ENCODE data around the gene ADM2.

Gene ADM2

DNA sequence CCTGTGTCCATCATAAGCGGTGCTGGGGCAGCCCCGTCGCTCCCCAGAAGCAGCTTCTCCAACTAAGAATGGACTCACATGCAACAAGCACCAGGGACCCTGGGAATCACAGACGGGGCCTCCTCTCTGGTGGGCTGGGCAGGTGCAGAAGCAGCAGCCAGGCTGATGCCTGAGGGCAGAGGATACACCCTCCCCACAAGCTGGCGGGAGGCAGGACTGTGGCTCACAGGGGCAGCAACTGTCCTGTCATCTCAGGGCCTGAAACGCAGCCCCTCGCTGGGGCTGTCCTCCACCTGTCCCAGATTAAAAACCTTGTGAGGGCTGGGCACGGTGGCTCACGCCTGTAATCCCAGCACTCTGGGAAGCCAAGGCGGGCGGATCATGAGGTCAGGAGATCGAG is 3.4 kb upstream of the ADM2 start:
- Histone ChIP-seq H3K36me3 (ENCODE audit: control insufficient read depth, insufficient read depth, low read length) (peaks cover 3% of the 10 kb centered on the region; the same call in 1 of the 2 replicates), H3K9me3 (ENCODE audit: control insufficient read depth, insufficient read depth, low read length) (no peaks in the 10 kb centered on the region), H3K27me3 (ENCODE audit: control insufficient read depth, insufficient read depth, low read length) (peaks cover 4% of the 10 kb centered on the region; the same call in 1 of the 2 replicates), H3K4me3 (ENCODE audit: low read length) (no peak overlapping the region), H3K27ac (ENCODE audit: low read length) (no peak overlapping the region), H3K4me1 (ENCODE audit: control insufficient read depth, insufficient read depth, low read length) (peaks cover 3% of the 10 kb centered on the region; the same call in 1 of the 2 replicates)
- DNase-seq (ENCODE audit: low read depth, low spot score), result no peak
- no CpG with 5 or more reads among the region's 12 CpGs for WGBS (ENCODE audit: insufficient coverage, insufficient read length)

DNA sequence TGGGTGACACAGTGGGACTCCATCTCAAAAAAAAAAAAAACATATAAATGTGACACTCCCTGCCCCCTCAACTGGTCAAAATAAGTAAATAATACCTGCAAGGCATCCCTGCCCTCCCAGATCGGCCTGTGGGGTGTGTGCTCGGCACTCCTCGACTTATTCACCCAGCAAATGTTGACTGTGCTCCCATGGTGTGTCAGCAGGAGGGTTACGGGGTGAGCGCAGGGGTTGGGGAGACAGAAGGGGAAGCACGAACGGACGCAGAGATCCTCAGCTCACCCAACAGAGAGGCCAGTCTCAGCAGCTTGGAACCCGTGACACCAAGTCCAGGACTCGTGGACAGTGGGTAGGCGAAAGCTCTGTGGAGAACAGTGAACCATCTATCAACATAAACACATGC is 1.6 kb upstream of the ADM2 start:
- Histone ChIP-seq H3K9me3 (ENCODE audit: control insufficient read depth, insufficient read depth, low read length) (no peaks in the 10 kb centered on the region), H3K4me1 (ENCODE audit: control insufficient read depth, insufficient read depth, low read length) (0 out of 2 replicates have a peak, but pooled peaks cover 1% of the 10 kb centered on the region), H3K4me3 (ENCODE audit: low read length) (no peak overlapping the region), H3K27me3 (ENCODE audit: control insufficient read depth, insufficient read depth, low read length) (peaks cover 4% of the 10 kb centered on the region; the same call in 1 of the 2 replicates), H3K36me3 (ENCODE audit: control insufficient read depth, insufficient read depth, low read length) (peaks cover 3% of the 10 kb centered on the region; the same call in 1 of the 2 replicates), H3K27ac (ENCODE audit: low read length) (no peak overlapping the region)
- no peak for DNase-seq (ENCODE audit: low read depth, low spot score)
- no CpG with 5 or more reads among the region's 11 CpGs for WGBS (ENCODE audit: insufficient coverage, insufficient read length)

DNA sequence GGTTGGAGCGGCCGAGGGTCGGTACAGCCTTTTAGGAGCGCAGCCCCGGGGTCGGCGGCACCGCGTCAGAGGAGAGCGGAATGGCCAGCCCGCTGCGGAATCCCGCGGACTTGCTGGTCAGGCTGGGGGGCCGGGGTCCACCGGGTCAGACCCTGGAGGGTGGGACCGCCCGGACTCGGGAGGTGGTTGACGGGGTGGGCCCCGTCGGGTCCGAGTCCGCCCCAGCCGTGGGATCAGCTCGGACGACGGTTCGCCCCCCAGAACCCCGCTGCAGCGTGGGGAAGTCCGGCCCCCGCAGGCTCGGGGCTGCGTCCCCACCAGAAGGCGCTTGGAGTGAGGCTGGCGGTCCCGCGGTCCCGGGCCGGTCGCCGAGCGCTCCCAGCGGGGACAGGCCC is 301 bp upstream of the ADM2 start:
- peaks cover 4% of the 10 kb centered on the region; the same call in 1 of the 2 replicates for H3K27me3 ChIP-seq (ENCODE audit: control insufficient read depth, insufficient read depth, low read length)
- H3K27ac ChIP-seq (ENCODE audit: low read length), result no peak overlapping the region
- peaks cover 3% of the 10 kb centered on the region; the same call in 1 of the 2 replicates for H3K36me3 ChIP-seq (ENCODE audit: control insufficient read depth, insufficient read depth, low read length)
- no peaks in the 10 kb centered on the region for H3K9me3 ChIP-seq (ENCODE audit: control insufficient read depth, insufficient read depth, low read length)
- peak overlapping the region; percentile 83 for H3K4me3 ChIP-seq (ENCODE audit: low read length)
- H3K4me1 ChIP-seq (ENCODE audit: control insufficient read depth, insufficient read depth, low read length), result no peaks in the 10 kb centered on the region
- DNase-seq (ENCODE audit: low read depth, low spot score), result no peak
- no CpG with 5 or more reads among the region's 45 CpGs for WGBS (ENCODE audit: insufficient coverage, insufficient read length)

GRCh38 chr22:50482107-50483074 is 1.0 kb downstream of the ADM2 start:
- Histone ChIP-seq H3K9me3 (ENCODE audit: control insufficient read depth, insufficient read depth, low read length) (no peaks in the 10 kb centered on the region), H3K4me1 (ENCODE audit: control insufficient read depth, insufficient read depth, low read length) (no peaks in the 10 kb centered on the region), H3K27me3 (ENCODE audit: control insufficient read depth, insufficient read depth, low read length) (peaks cover 4% of the 10 kb centered on the region; the same call in 1 of the 2 replicates), H3K4me3 (ENCODE audit: low read length) (peak overlapping the region; percentile 83), H3K36me3 (ENCODE audit: control insufficient read depth, insufficient read depth, low read length) (peaks cover 3% of the 10 kb centered on the region; the same call in 1 of the 2 replicates), H3K27ac (ENCODE audit: low read length) (no peak overlapping the region)
- no CpG with 5 or more reads among the region's 35 CpGs for WGBS (ENCODE audit: insufficient coverage, insufficient read length)
- no peak for DNase-seq (ENCODE audit: low read depth, low spot score)

DNA sequence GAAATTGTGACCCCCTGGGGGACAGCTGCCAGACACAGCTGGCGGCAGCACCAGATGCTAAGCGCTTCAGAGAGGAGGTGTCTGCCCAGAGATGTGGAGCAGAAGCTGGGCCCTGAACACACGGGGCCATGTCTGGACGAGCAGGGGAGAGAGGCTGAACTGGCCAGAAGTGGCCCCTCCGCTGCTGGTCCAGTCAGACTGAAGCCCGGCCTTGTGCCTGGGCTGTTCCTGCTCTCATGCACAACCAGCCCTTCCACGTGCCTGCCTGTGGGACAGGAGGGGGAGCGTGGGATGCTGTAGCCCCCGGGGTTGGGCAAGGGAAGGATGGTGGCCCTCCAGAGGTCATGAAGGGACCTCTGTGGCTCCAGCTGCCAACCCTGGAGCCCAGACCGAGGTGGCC is 1.8 kb downstream of the ADM2 start:
- Histone ChIP-seq H3K4me3 (ENCODE audit: low read length) (no peak overlapping the region), H3K27ac (ENCODE audit: low read length) (no peak overlapping the region), H3K27me3 (ENCODE audit: control insufficient read depth, insufficient read depth, low read length) (peaks cover 4% of the 10 kb centered on the region; the same call in 1 of the 2 replicates), H3K9me3 (ENCODE audit: control insufficient read depth, insufficient read depth, low read length) (no peaks in the 10 kb centered on the region), H3K36me3 (ENCODE audit: control insufficient read depth, insufficient read depth, low read length) (peaks cover 3% of the 10 kb centered on the region; the same call in 1 of the 2 replicates), H3K4me1 (ENCODE audit: control insufficient read depth, insufficient read depth, low read length) (no peaks in the 10 kb centered on the region)
- no peak for DNase-seq (ENCODE audit: low read depth, low spot score)
- WGBS (ENCODE audit: insufficient coverage, insufficient read length), result no CpG with 5 or more reads among the region's 10 CpGs

DNA sequence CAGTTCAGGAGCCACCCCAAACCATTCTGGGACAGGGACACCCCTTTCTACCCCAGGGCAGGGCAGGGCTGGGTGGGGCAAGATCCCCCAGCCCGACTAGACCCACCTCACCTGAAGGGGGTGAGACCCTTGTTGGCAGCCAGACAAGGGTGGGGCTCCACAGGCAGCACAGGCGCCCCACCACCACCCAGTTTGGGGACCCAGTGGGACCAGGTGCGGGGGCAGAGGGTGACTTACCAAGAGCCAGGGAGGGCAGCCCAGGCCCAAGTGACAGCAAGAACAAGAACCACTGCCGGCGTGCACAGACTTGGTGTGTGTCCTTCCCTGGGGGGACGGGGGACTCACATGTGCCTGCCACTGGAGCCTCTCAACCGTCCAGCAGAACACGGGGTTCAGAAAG is 2.2 kb downstream of the ADM2 start:
- WGBS (ENCODE audit: insufficient coverage, insufficient read length), result no CpG with 5 or more reads among the region's 8 CpGs
- H3K4me1 ChIP-seq (ENCODE audit: control insufficient read depth, insufficient read depth, low read length), result no peaks in the 10 kb centered on the region
- DNase-seq (ENCODE audit: low read depth, low spot score), result no peak

DNA sequence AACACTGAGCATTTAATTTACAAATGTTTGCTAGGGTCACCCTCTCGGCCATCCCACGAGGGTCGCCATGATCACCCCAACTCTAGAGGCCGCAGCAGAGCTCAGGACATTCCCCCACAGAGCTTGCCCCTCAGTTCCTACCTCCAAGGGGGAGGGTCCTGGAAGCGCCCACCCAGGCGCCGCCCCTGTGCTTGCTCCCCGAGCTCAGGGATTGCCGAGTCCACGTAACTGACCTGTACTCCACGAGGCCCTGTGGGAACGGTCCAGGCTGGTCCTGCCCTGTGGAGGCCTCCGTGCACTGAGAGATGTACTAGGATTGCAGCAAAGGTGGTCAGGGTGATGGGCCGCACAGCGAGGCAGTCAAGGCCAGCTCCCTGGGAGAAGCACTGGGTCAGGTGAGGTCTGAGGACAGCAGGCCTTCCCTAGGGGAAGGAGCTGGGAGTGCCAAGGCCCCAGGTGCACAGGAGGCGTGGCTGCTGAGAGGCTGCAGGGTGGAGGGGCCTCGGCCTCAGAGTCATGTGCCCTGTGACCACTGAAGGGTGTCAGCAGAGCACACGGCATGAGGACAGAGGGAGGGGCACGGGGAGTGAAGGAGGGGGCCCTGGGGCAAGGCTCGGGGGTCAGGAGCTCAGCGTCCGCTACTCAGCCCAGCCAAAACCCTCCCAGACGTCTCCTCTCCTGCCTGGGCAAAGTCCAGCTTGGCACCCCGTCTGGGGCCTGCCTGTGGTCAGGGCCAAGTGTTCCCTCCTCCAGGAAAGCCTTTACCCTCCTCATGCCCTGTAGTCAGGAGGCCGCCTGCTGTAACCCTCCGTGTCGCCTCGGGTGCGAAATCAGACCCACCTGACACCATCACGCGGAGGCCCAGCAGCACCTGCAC is 2.9 kb downstream of the ADM2 start:
- Histone ChIP-seq H3K9me3 (ENCODE audit: control insufficient read depth, insufficient read depth, low read length) (no peaks in the 10 kb centered on the region), H3K36me3 (ENCODE audit: control insufficient read depth, insufficient read depth, low read length) (peaks cover 3% of the 10 kb centered on the region; the same call in 1 of the 2 replicates), H3K27me3 (ENCODE audit: control insufficient read depth, insufficient read depth, low read length) (peaks cover 4% of the 10 kb centered on the region; the same call in 1 of the 2 replicates), H3K4me1 (ENCODE audit: control insufficient read depth, insufficient read depth, low read length) (no peaks in the 10 kb centered on the region), H3K27ac (ENCODE audit: low read length) (no peak overlapping the region), H3K4me3 (ENCODE audit: low read length) (no peak overlapping the region)
- no peak for DNase-seq (ENCODE audit: low read depth, low spot score)
- WGBS (ENCODE audit: insufficient coverage, insufficient read length), result no CpG with 5 or more reads among the region's 31 CpGs

More for the DNA sequence above, 2.2 kb downstream of the ADM2 start:
- Histone ChIP-seq H3K36me3 (ENCODE audit: control insufficient read depth, insufficient read depth, low read length) (peaks cover 3% of the 10 kb centered on the region; the same call in 1 of the 2 replicates), H3K27ac (ENCODE audit: low read length) (no peak overlapping the region), H3K4me3 (ENCODE audit: low read length) (no peak overlapping the region), H3K9me3 (ENCODE audit: control insufficient read depth, insufficient read depth, low read length) (no peaks in the 10 kb centered on the region), H3K27me3 (ENCODE audit: control insufficient read depth, insufficient read depth, low read length) (peaks cover 4% of the 10 kb centered on the region; the same call in 1 of the 2 replicates)

- peaks cover 3% of the 10 kb centered on the region; the same call in 1 of the 2 replicates for H3K36me3 ChIP-seq (ENCODE audit: control insufficient read depth, insufficient read depth, low read length)
- no peak for DNase-seq (ENCODE audit: low read depth, low spot score)
- no CpG with 5 or more reads among the region's 29 CpGs for WGBS (ENCODE audit: insufficient coverage, insufficient read length)
Measured at GRCh38 chr22:50485221-50486131, 4.1 kb downstream of the ADM2 start.

DNA sequence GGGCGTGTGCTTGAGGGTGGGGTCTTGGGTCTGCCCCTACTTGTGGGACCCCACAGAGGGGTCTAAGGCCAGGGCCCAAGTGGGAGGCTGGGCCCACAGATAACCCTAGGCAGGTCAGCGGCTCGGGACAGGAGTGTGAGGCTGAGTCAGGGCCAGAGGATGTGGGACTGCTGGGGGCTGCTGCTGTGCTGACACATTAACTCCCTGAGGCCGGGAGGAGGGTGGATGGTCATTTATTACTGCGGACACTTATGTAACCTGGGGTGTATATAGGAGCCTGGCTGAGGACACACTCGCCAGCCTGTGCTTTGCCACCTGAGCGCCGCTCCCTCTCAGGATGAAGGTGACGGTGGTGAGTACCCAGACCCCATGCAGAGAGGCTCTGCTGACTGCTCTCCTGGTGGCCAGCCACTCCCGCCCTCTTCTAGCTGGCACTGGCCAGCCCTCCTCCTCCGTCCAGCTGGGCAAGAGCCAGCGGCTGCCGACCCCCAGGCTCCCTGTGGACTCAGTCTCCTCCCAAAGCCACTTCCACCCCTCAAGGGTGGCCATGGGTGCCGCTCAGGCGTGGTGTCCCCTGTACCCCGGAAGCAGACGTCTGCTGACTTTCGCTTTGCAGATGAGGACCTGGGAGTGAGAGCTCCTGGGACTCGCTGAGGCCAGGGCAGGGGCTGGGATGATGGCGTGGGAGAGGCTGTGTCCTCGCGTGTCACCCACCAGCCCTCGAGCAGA is 5.4 kb downstream of the ADM2 start, which contains the start of gene MIOX:
MIOX (plus strand) TSS at position 299 of the 729 bp plus-strand sequence; CDS start at position 338, 39 bp downstream.
- Histone ChIP-seq H3K27me3 (ENCODE audit: control insufficient read depth, insufficient read depth, low read length) (no peaks in the 10 kb centered on the region), H3K9me3 (ENCODE audit: control insufficient read depth, insufficient read depth, low read length) (no peaks in the 10 kb centered on the region), H3K36me3 (ENCODE audit: control insufficient read depth, insufficient read depth, low read length) (peaks cover 3% of the 10 kb centered on the region; the same call in 1 of the 2 replicates), H3K4me3 (ENCODE audit: low read length) (no peak within 1 kb of the TSS), H3K27ac (ENCODE audit: low read length) (no peak within 1 kb of the TSS), H3K4me1 (ENCODE audit: control insufficient read depth, insufficient read depth, low read length) (no peaks in the 10 kb centered on the region)
- DNase-seq (ENCODE audit: low read depth, low spot score), result no peak
- WGBS (ENCODE audit: insufficient coverage, insufficient read length), result no CpG with 5 or more reads among the region's 23 CpGs

More at GRCh38 chr22:50485221-50486131, 4.1 kb downstream of the ADM2 start:
- Histone ChIP-seq H3K27me3 (ENCODE audit: control insufficient read depth, insufficient read depth, low read length) (no peaks in the 10 kb centered on the region; the same call in 1 of the 2 replicates), H3K9me3 (ENCODE audit: control insufficient read depth, insufficient read depth, low read length) (no peaks in the 10 kb centered on the region), H3K4me3 (ENCODE audit: low read length) (no peak overlapping the region), H3K4me1 (ENCODE audit: control insufficient read depth, insufficient read depth, low read length) (no peaks in the 10 kb centered on the region), H3K27ac (ENCODE audit: low read length) (no peak overlapping the region)

All from iPS DF 6.9 (cell line).